Measurements from ENCODE around the gene RUNX3.

RUNX3 gene

DNA sequence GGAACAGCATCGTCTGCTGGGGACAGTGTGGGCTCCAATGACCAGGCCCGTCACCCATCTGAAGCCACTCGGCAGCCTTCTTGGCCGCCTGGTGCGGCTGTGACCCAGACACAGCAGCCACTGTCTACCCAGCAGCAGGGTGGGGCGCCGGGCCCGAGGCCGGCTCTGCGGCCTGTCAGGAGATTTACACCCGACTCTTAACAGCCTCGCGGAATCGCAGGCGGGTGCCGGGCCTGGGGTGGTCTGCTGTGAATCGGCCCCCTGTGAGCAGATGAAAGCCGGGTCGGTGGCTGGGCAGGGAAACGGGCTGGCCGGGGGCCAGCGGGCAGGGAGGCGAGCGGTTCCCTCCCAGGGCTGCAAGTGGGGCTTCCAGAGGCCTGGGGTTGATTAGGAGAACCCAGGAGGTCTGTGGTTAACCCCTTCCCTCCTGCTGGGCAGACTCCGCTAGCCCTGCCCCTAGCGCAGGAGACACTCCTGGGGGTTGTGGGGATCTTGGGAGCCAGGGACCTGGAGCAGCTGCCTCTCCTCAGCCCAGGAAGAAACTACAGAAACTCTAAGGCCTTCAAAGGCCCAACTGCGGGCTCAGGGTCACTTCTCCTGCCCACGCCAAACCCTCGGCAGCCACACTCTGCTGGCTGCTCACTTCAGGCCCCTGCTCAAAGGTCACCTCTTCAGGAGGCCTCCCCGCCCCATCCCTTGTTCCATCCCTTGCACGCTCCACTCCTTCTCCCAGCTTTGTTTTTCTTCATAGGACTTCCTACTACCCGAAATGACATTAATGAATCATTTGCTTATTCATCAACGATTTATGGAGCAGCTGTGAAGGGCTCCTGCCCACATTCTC, 15.6 kb downstream of the RUNX3 start:
- Histone ChIP-seq H3K36me3 (replicated peaks; ENCODE audit: insufficient read depth, low read length) (no peaks in the 10 kb centered on the region; the same call in 1 of the 2 replicates), H3K79me2 (ENCODE audit: low read length) (peaks cover 48% of the 10 kb centered on the region), H3K4me2 (ENCODE audit: low read depth, low read length) (no peak overlapping the region), H3K9me2 (replicated peaks; ENCODE audit: insufficient read depth, low read length) (no peaks in the 10 kb centered on the region), H4K20me1 (ENCODE audit: insufficient read depth, low read length) (no peaks in the 10 kb centered on the region), H3F3A (ENCODE audit: insufficient read depth, low read length) (no peaks in the 10 kb centered on the region), H3K9ac (ENCODE audit: low read length) (no peak overlapping the region), H3K4me1 (ENCODE audit: low read length) (no peaks in the 10 kb centered on the region), H3K4me3 (ENCODE audit: low read length) (no peak overlapping the region), H2AFZ (ENCODE audit: low read length) (no peak overlapping the region), H3K9me3 (replicated peaks; ENCODE audit: insufficient read depth, low read length) (no peaks in the 10 kb centered on the region), H3K27me3 (replicated peaks; ENCODE audit: insufficient read depth, low read length) (no peaks in the 10 kb centered on the region), H3K27ac (ENCODE audit: low read length) (no peak overlapping the region)
- TF ChIP-seq, protein P1, sequence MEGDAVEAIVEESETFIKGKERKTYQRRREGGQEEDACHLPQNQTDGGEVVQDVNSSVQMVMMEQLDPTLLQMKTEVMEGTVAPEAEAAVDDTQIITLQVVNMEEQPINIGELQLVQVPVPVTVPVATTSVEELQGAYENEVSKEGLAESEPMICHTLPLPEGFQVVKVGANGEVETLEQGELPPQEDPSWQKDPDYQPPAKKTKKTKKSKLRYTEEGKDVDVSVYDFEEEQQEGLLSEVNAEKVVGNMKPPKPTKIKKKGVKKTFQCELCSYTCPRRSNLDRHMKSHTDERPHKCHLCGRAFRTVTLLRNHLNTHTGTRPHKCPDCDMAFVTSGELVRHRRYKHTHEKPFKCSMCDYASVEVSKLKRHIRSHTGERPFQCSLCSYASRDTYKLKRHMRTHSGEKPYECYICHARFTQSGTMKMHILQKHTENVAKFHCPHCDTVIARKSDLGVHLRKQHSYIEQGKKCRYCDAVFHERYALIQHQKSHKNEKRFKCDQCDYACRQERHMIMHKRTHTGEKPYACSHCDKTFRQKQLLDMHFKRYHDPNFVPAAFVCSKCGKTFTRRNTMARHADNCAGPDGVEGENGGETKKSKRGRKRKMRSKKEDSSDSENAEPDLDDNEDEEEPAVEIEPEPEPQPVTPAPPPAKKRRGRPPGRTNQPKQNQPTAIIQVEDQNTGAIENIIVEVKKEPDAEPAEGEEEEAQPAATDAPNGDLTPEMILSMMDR (IDR thresholded peaks at IDR 0.05; ENCODE audit: low read length): no peak
- no peak for TF ChIP-seq EZH2 (optimal IDR thresholded peaks at IDR 0.05; ENCODE audit: low read depth, low read length)
- no peak for TF ChIP-seq EZH2phosphoT487 (IDR thresholded peaks at IDR 0.05; ENCODE audit: low read length)
- no peak for DNase-seq

DNA sequence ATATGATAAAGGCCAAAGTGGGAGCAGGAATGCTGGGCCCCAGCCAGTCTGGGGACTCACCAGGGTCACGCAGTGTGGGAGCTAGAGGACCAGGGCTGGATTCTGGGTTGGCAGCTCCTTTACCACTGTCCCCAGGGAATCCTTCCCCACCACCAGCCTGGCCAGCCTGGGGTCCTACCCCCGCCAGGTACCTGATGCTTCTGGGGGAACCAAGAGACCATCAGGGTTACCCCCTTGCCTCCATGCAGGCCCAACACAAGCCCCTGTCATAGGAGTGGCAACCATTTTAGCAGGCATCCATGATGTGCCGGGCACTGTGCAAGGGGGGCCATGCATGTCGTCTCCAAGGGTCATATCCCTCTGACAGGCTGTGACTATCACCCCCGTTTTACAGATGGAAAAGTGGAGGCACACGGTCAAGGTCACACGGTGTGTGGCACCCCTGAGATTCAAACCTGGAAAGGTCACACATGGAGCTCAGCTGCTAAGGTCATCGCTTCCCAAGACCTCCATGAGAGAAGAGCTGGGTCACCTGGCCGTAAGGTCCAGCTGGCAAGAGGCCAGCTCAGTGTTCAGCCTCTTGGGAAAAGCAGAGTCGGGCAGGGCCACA, 16.4 kb downstream of the RUNX3 start:
- no peak overlapping the region for H2AFZ ChIP-seq (ENCODE audit: low read length)
- H3K9me3 ChIP-seq (replicated peaks; ENCODE audit: insufficient read depth, low read length): no peaks in the 10 kb centered on the region
- H3K9me2 ChIP-seq (replicated peaks; ENCODE audit: insufficient read depth, low read length): no peaks in the 10 kb centered on the region
- H3F3A ChIP-seq (ENCODE audit: insufficient read depth, low read length): no peaks in the 10 kb centered on the region
- no peak overlapping the region for H3K9ac ChIP-seq (ENCODE audit: low read length)
- H3K27ac ChIP-seq (ENCODE audit: low read length): no peak overlapping the region
- H3K4me1 ChIP-seq (ENCODE audit: low read length): no peaks in the 10 kb centered on the region
- H3K79me2 ChIP-seq (ENCODE audit: low read length): peaks cover 48% of the 10 kb centered on the region
- no peak for DNase-seq
- no peaks in the 10 kb centered on the region for H3K27me3 ChIP-seq (replicated peaks; ENCODE audit: insufficient read depth, low read length)
- H3K4me2 ChIP-seq (ENCODE audit: low read depth, low read length): no peak overlapping the region
- no peak for TF ChIP-seq EZH2 (optimal IDR thresholded peaks at IDR 0.05; ENCODE audit: low read depth, low read length)
- TF ChIP-seq EZH2phosphoT487 (IDR thresholded peaks at IDR 0.05; ENCODE audit: low read length): no peak
- TF ChIP-seq, protein P1 (IDR thresholded peaks at IDR 0.05; ENCODE audit: low read length): no peak
- no peak overlapping the region for H3K4me3 ChIP-seq (ENCODE audit: low read length)
- H4K20me1 ChIP-seq (ENCODE audit: insufficient read depth, low read length): no peaks in the 10 kb centered on the region
- H3K36me3 ChIP-seq (replicated peaks; ENCODE audit: insufficient read depth, low read length): no peaks in the 10 kb centered on the region

GRCh38 chr1:24913274-24913604, 16.8 kb downstream of the RUNX3 start:
- TF ChIP-seq, protein P1 (IDR thresholded peaks at IDR 0.05; ENCODE audit: low read length): no peak
- no peak for TF ChIP-seq EZH2 (optimal IDR thresholded peaks at IDR 0.05; ENCODE audit: low read depth, low read length)
- no peak for TF ChIP-seq EZH2phosphoT487 (IDR thresholded peaks at IDR 0.05; ENCODE audit: low read length)
- Histone ChIP-seq H3K9me3 (replicated peaks; ENCODE audit: insufficient read depth, low read length) (no peaks in the 10 kb centered on the region), H3K4me1 (ENCODE audit: low read length) (no peaks in the 10 kb centered on the region), H4K20me1 (ENCODE audit: insufficient read depth, low read length) (no peaks in the 10 kb centered on the region), H3K36me3 (replicated peaks; ENCODE audit: insufficient read depth, low read length) (0 out of 2 replicates have a peak, but pooled peaks cover under 1% of the 10 kb centered on the region), H3K9ac (ENCODE audit: low read length) (no peak overlapping the region), H3K27me3 (replicated peaks; ENCODE audit: insufficient read depth, low read length) (no peaks in the 10 kb centered on the region), H3K4me3 (ENCODE audit: low read length) (no peak overlapping the region), H3K27ac (ENCODE audit: low read length) (no peak overlapping the region), H2AFZ (ENCODE audit: low read length) (no peak overlapping the region), H3K4me2 (ENCODE audit: low read depth, low read length) (no peak overlapping the region), H3F3A (ENCODE audit: insufficient read depth, low read length) (no peaks in the 10 kb centered on the region), H3K9me2 (replicated peaks; ENCODE audit: insufficient read depth, low read length) (no peaks in the 10 kb centered on the region), H3K79me2 (ENCODE audit: low read length) (peaks cover 50% of the 10 kb centered on the region)
- no peak for DNase-seq
